Measurements from ENCODE around the gene CBX3.
"Not testable (repeated sequence)": the region's sequence is repeated elsewhere in the genome, so short reads cannot be mapped to it uniquely, and the experiment has no call there.

CBX3 gene

DNA sequence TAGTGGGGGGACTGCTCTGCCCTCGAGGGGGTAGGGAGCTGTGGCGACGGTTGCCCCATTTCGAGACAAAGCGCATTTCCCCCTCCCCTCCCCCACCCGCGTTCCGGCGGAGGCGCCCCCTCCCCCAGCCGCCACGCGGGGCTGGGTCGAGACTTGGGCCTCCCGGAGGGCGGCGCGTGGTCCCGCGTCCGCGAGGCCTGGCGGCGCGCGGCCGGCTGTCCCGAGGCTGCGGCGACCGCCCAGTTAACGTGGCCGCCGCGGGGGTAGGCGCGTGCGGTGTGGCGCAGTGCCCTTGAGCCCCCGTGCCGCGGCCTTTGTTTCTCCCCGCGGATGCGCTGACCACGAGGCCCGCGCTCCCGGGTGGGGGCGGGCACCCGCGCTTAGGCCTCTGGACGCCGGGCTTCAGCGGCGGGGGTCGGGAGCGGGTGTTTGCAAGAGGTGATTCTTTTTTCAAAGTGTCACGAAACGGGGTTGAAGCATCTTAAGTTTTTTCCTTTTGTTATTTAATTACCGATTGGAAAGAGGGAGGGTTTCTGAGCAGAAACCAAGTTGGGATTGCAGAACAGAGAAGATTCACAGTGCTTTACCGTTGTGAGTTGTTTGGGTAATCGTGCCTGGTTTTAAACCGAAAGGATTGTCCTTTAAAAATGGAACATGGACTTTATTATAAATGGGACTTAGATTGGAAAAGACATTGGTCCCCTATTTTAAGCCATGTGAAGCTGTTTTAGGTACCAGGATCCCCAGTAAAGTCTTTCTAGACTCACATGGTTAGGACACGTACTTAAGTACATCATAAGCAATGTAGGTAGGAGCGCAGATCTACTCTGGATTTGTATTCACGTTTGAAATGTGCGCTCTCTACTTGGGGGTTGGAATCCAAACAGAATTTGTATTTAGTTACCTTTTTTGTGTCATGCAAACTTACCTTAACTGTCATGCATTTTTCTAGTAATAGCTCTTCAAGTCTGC is 760 bp downstream of the CBX3 start:
- DNase-seq (ENCODE audit: low spot score), result no peak

GRCh38 chr7:26203016-26203415 is 1.5 kb downstream of the CBX3 start:
- no peak for DNase-seq (ENCODE audit: low spot score)

DNA sequence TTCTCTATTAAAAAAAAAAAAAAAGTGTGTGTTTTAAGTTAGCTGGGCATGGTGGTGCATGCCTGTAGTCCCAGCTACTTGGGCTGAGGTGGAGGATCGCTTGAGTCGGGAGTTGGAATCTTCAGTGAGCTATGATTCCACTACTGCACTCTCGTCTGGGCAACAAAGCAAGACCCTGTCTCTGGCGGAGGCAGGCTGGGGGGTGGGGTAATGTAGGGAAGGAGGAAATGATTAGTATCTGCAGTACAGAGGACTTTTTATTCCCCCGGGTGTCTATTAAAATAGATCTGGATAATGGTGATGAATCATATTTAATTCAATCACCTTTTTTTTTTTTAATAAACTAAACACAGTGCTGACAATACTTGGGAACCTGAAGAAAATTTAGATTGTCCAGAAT is 6.5 kb downstream of the CBX3 start:
- DNase-seq (ENCODE audit: low spot score), result no peak

DNA sequence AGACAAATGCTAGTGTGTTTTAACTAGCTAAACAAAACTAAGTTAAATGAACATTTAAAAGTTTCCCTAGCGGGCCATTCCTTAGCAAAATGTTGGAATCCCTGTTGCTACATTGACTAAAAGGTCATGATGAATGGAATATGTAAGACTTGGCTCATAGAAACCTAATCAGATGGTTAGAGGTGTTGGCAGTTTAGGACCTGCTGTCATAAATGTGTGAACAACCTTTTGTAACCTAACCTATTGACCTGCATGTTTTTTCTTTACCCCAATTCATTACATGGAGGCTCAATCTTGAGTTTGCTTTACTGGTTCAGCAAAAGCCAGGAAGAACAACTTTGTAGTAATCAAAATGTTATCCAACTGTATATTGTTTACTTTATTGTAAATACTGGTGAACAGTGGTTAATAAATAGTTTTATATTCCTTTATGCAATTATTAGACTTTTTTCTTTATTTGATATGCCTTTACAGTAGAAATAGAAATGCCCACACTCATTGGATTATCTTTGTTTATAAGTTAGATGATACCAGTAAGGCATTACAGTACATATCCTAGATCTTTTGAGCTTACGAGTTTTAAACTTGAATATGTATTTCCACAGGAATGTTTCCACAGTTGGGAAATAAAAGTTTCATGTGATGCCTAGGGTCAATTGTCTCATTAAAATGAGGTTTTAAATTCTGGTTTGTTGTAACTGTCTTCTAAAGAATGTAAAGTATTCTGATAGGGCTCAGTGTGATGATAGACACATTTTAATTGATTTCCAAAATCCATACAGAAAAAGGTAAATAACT is 11.6 kb downstream of the CBX3 start:
- no peak for DNase-seq (ENCODE audit: low spot score)

GRCh38 chr7:26213807-26214515 is 12.4 kb downstream of the CBX3 start:
- no peak for DNase-seq (ENCODE audit: low spot score)

GRCh38 chr7:26216049-26216448 is 14.5 kb downstream of the CBX3 start:
- DNase-seq (ENCODE audit: low spot score), result no peak

- no peak for DNase-seq (ENCODE audit: low spot score)
Measured at GRCh38 chr7:26224359-26224758, 22.8 kb downstream of the CBX3 start.

- no peak for DNase-seq (ENCODE audit: low spot score)
Measured at GRCh38 chr7:26227987-26228386, 26.4 kb downstream of the CBX3 start.

GRCh38 chr7:26233902-26234511 is 32.5 kb downstream of the CBX3 start:
- no peak for DNase-seq (ENCODE audit: low spot score)

DNA sequence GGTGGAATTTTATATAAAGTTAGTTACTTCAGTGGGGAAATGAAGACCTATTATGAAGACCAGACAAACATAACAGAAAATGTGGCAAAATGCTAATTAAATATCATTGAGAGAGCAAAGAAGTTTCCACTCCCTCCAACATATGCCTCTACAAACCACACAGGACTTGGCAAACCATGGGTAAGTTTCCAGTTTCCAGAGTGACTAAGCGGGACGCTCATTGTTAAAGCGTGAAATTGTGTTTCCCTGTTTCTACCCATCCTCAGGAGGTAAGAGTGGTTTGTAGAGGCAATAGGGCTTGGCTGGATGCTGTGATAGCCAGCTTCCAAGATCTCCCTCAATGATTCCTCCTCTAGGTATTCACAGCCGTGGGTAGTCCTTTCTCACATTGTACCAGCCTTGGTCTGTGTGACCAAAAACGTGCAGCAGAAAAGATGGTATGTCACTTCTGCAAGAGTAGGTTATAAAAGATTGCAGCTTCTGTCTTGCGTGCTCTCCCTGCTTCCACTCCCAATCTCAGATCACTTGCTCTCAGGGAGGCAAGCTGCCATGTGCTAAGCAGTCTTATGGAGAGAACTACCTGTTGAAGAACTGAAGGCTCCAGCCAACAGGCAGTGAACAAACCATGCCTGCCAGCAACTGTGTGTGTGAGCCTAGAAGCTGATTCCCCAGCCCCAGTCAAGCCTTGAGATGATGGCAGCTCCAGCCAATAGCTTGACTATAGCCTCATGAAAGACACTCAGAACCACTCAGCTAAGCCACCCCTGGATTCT is 35.7 kb downstream of the CBX3 start:
- no peak for DNase-seq (ENCODE audit: low spot score)

DNA sequence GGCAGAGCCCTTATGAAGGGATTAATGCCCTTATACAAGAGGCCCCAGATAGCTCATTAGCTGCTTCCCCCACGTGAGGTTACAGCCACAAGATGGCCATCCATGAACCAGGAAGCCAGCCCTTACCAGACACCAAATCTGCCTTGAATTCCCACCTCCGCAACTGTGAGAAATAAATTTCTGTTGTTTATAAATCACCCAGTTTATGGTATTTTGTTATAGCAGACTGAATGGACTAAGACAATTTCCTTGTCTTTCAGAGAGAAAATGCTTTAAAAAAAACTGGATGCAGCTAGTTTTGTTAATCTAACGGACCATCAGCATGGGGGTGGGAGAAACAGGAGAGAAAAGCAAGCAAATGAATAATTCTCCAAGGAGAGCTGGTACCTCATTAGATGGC is 36.5 kb downstream of the CBX3 start:
- no peak for DNase-seq (ENCODE audit: low spot score)

- DNase-seq (ENCODE audit: low spot score), result no peak
Measured at GRCh38 chr7:26245150-26245549, 43.6 kb downstream of the CBX3 start.

GRCh38 chr7:26250239-26250638 is 48.7 kb downstream of the CBX3 start:
- no peak for DNase-seq (ENCODE audit: low spot score)

GRCh38 chr7:26261866-26262265 is 60.3 kb downstream of the CBX3 start:
- not testable (repeated sequence) for DNase-seq (ENCODE audit: low spot score)
